ENCODE results near the gene TFEB. TPM values are rescaled to one million over a fixed set of nuclear protein-coding genes. Genes with fewer than 3 reads are reported as not detected.

The TFEB gene
- total RNA-seq, 1 donor from 2014 or later, result 9.7 TPM

- intact Hi-C loops (cut with micrococcal nuclease), result no loop called here
Observed at GRCh38 chr6:41692080-41692675, 43.2 kb downstream of the TFEB start.

- intact Hi-C loops (cut with micrococcal nuclease), result no loop called here
Observed at GRCh38 chr6:41691426-41692079, 43.9 kb downstream of the TFEB start.

- intact Hi-C loops (cut with micrococcal nuclease), result no loop called here
Observed at GRCh38 chr6:41690541-41691330, 44.7 kb downstream of the TFEB start.

GRCh38 chr6:41689171-41690008 lies 46.0 kb downstream of the TFEB start:
- intact Hi-C loops (cut with micrococcal nuclease), result no loop called here

GRCh38 chr6:41688256-41688965 lies 47.0 kb downstream of the TFEB start:
- intact Hi-C loops (cut with micrococcal nuclease), result no loop called here

GRCh38 chr6:41687501-41688175 lies 47.8 kb downstream of the TFEB start:
- intact Hi-C loops (cut with micrococcal nuclease), result no loop called here

- intact Hi-C loops (cut with micrococcal nuclease), result no loop called here
Observed at GRCh38 chr6:41685641-41686380, 49.6 kb downstream of the TFEB start.

- intact Hi-C loops (cut with micrococcal nuclease), result no loop called here
Observed at GRCh38 chr6:41684311-41685180, 50.9 kb downstream of the TFEB start.

GRCh38 chr6:41683523-41684310 lies 51.7 kb downstream of the TFEB start:
- intact Hi-C loops (cut with micrococcal nuclease), result loop anchor here (1.0 to 2.0 kb wide), 5 partner anchors 80 to 314 kb away; partner anchors contain the start of gene TOMM6

GRCh38 chr6:41683273-41683522 lies 52.2 kb downstream of the TFEB start:
- intact Hi-C loops (cut with micrococcal nuclease), result loop anchor here (1.0 to 2.0 kb wide), 5 partner anchors 80 to 314 kb away; partner anchors contain the start of gene TOMM6

- intact Hi-C loops (cut with micrococcal nuclease), result loop anchor here (1.0 to 2.0 kb wide), 5 partner anchors 79 to 313 kb away; partner anchors contain the start of gene TOMM6
Observed at GRCh38 chr6:41682497-41683272, 52.7 kb downstream of the TFEB start.

- intact Hi-C loops (cut with micrococcal nuclease), result loop anchor here (2.0 kb wide), 3 partner anchors 95 to 257 kb away; partner anchors contain the start of gene TOMM6
Observed at GRCh38 chr6:41682056-41682477, 53.3 kb downstream of the TFEB start.

- intact Hi-C loops (cut with micrococcal nuclease), result no loop called here
Observed at GRCh38 chr6:41680182-41680965, 55.0 kb downstream of the TFEB start.

GRCh38 chr6:41679696-41680095 lies 55.7 kb downstream of the TFEB start:
- intact Hi-C loops (cut with micrococcal nuclease), result no loop called here

GRCh38 chr6:41678511-41679084 lies 56.8 kb downstream of the TFEB start:
- intact Hi-C loops (cut with micrococcal nuclease), result no loop called here

Data from T-helper 2 cell treated with Interferon-gamma antibody and Interleukin-4, amounts not matched to agents 100 ng/mL and 5 ng/mL, for 36 hours (primary cell).